ENCODE measurements around the gene TRMT11. TPM values are rescaled to one million over a fixed set of nuclear protein-coding genes. Genes with fewer than 3 reads are reported as not detected.

The TRMT11 gene
- total and polyA plus RNA-seq, 9 of the 15 experiments (the other 6 are each of a cell fraction or from before 2014, with no cell fraction given), result 38.8 to 88.0 (median 59.8) TPM

DNA sequence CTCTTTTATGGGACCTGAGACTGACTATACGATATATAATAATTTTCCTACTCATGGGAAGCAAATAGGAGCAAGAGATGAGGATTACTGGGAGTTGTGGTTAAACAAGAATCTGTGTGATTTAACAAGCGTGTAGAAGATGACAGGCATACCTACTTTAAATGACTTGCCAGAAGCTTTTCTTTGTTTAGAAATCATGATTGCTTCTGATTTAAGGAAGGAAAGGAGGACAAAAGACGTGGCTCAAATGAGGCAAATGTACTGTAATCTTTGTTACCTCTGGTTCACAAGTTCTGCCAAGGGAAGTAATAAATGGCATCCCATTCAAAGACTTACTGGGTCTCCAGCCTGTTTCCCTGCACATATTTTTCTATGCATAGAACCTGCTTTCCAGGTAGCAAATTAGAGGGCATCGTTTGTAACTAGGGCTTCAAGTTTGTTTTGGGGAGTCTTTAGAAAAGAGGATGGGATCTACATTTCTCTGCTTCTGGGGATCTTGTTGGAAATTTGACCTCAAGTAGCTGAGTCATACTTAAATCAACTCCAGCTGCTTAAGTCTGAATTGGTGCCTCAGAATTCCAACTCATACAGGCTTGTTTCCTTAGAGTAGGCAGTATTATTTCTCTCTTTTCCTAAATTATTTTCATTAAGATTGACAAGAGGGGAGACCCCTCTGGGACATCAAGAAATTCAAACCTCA is 2.9 kb upstream of the TRMT11 start:
- Histone ChIP-seq H3K9me1 (ENCODE audit: control insufficient read depth, insufficient read depth, low read length) (no peaks in the 10 kb centered on the region), H2AFZ (ENCODE audit: low read depth, low read length) (no peak overlapping the region), H3K27me3 (ENCODE audit: control insufficient read depth in 2 of 2, insufficient read depth in 2 of 2, low read length in 2 of 2) (no peaks in the 10 kb centered on the region), H3K36me3 (ENCODE audit: control insufficient read depth, insufficient read depth, low read length) (0 out of 3 replicates have a peak, but pooled peaks cover 1% of the 10 kb centered on the region), H3K27ac (ENCODE audit: extremely low read depth, low read depth, low read length) (no peak overlapping the region), H3K4me2 (ENCODE audit: insufficient read depth, low read length) (no peak overlapping the region), H4K20me1 (replicated peaks; ENCODE audit: control insufficient read depth, insufficient read depth, low read length) (no peaks in the 10 kb centered on the region), H3K9me3 (replicated peaks; ENCODE audit: control insufficient read depth, insufficient read depth, low read depth, low read length) (no peaks in the 10 kb centered on the region), H3K79me2 (ENCODE audit: control insufficient read depth, insufficient read depth, low read length) (peaks cover 36% of the 10 kb centered on the region), H3K4me3 (no peak overlapping the region), H3K4me1 (replicated peaks in 1 of 2; ENCODE audit: control insufficient read depth in 2 of 2, insufficient read depth in 2 of 2, low read length in 2 of 2) (peaks cover 6 to 17% of the 10 kb centered on the region in 2 experiments; a peak in 3 of 5 replicates), H3K9ac (ENCODE audit: insufficient read depth in 1 of 2, low read depth in 2 of 2, low read length in 2 of 2) (no peak overlapping the region)
- CTCF ChIA-PET (ENCODE audit: low intra/inter-chr PET ratio), result no interaction called here
- no peak for DNase-seq (ENCODE audit: extremely low read depth in 1 of 4, low spot score in 3 of 4)
- no peak for ATAC-seq
- in situ Hi-C loops (cut with MboI), result no loop called here
- BruUV-seq (replicated peaks), result no TSS peak
- intact Hi-C loops (cut with micrococcal nuclease), result loop anchor here (10.0 kb wide), 2 partner anchors 339 to 1361 kb away; partner anchors contain the start of gene ECHDC1
- POLR2A ChIA-PET, result interaction anchor here (1.0 to 1.5 kb wide), 3 partner anchors 9 to 193 kb away, joined by 3 to 6 read pairs (median 4); partner anchors contain the start of gene NCOA7
- WGBS (ENCODE audit: insufficient coverage, low coverage, missing lambda C conversion rate), result 38% methylated on average over 4 of the region's 4 CpGs
- FAIRE-seq, result no peak
- peak; percentile 44; the same call in 1 of the 2 replicates for TF ChIP-seq FOSL1 (tag; conservative IDR thresholded peaks at IDR 0.05)
- no peak for TF ChIP-seq MIER1 (IDR thresholded peaks at IDR 0.05; ENCODE audit: low read depth)
- peak; percentile 59; the same call in 1 of the 2 replicates for TF ChIP-seq MAFF (IDR thresholded peaks at IDR 0.05; ENCODE audit: low read length)
- no peak for TF ChIP-seq KHSRP (IDR thresholded peaks at IDR 0.05)
- no peak for TF ChIP-seq ILK (tag; IDR thresholded peaks at IDR 0.05; ENCODE audit: borderline replicate concordance, low read depth)
- TF ChIP-seq SNIP1 (IDR thresholded peaks at IDR 0.05; ENCODE audit: low read depth), result no peak
- no peak for TF ChIP-seq TEAD1 (CRISPR knock-in tag; IDR thresholded peaks at IDR 0.05)
- peak; percentile 39; the same call in 1 of the 2 replicates for TF ChIP-seq JUND (IDR thresholded peaks at IDR 0.05; ENCODE audit: borderline replicate concordance, low read depth, low read length)
- TF ChIP-seq JUND (tag; IDR thresholded peaks at IDR 0.05; ENCODE audit: borderline replicate concordance, low read depth, low read length), result no peak
- no peak for TF ChIP-seq ZNF239 (CRISPR knock-in tag; IDR thresholded peaks at IDR 0.05)
- no peak for TF ChIP-seq ZNF589 (CRISPR knock-in tag; IDR thresholded peaks at IDR 0.05; ENCODE audit: low read depth)
- TF ChIP-seq FOXP1 (CRISPR knock-in tag; IDR thresholded peaks at IDR 0.05), result no peak
- TF ChIP-seq MYNN (IDR thresholded peaks at IDR 0.05), result no peak
- TF ChIP-seq MYNN (CRISPR knock-in tag; IDR thresholded peaks at IDR 0.05), result no peak
- no peak for TF ChIP-seq ZNF583 (CRISPR knock-in tag; IDR thresholded peaks at IDR 0.05)
- TF ChIP-seq CBX3 (IDR thresholded peaks at IDR 0.05; ENCODE audit: borderline replicate concordance in 1 of 2, low read length in 2 of 2), result no peak
- TF ChIP-seq SIN3A (IDR thresholded peaks at IDR 0.05; ENCODE audit: borderline replicate concordance in 2 of 2, control insufficient read depth in 1 of 2, low read depth in 2 of 2, low read length in 2 of 2), result no peak
- TF ChIP-seq MAFK (IDR thresholded peaks at IDR 0.05; ENCODE audit: low read length), result peak; percentile 47; the same call in 1 of the 2 replicates
- TF ChIP-seq, protein P1, sequence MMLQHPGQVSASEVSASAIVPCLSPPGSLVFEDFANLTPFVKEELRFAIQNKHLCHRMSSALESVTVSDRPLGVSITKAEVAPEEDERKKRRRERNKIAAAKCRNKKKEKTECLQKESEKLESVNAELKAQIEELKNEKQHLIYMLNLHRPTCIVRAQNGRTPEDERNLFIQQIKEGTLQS (IDR thresholded peaks at IDR 0.05), result peak; percentile 36; the same call in 1 of the 2 replicates
- TF ChIP-seq, protein P1 (CRISPR knock-in tag; conservative IDR thresholded peaks at IDR 0.05), result no peak
- TF ChIP-seq ARID1B (IDR thresholded peaks at IDR 0.05), result 0 out of 2 replicates have a peak, but pooled peaks have one; percentile 17
- TF ChIP-seq GABPA (tag; conservative IDR thresholded peaks at IDR 0.05; ENCODE audit: low read depth), result no peak
- TF ChIP-seq FUS (optimal IDR thresholded peaks at IDR 0.05; ENCODE audit: low read depth, low read length), result no peak
- TF ChIP-seq ELF4 (CRISPR knock-in tag; IDR thresholded peaks at IDR 0.05), result no peak

Measured in K562 (cell line).